Measurements from ENCODE around the gene TREM1.

DNA sequence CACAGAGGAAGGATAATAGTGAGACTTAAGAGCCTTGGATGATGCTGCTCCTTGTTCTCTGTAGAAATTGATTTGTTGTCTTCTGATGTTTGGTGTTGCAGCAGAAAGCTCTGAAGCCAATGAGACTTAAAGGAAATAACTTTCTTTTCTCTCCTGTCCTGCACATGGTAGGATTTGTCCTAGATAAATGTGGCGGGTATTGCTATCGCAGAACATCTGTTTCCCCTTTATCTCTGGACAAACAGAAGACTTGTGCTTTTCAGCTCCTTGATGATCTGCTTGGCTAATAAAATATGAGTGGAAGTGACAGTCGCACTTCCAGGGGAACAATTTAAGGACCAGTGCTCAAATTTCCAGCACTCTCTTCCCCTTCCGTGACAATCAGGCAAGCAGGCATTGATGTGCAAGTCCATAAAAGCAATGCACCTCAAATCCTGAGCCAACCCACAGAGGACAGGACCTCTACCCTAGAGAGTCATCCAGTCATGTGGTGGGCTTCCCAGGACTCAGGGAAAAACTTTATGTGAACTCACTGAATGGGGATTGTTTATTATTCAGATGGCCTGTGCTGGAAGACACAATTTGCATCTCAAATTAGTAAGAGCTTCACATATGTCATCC, 39.1 kb upstream of the TREM1 start:
- TF ChIP-seq, protein P1, sequence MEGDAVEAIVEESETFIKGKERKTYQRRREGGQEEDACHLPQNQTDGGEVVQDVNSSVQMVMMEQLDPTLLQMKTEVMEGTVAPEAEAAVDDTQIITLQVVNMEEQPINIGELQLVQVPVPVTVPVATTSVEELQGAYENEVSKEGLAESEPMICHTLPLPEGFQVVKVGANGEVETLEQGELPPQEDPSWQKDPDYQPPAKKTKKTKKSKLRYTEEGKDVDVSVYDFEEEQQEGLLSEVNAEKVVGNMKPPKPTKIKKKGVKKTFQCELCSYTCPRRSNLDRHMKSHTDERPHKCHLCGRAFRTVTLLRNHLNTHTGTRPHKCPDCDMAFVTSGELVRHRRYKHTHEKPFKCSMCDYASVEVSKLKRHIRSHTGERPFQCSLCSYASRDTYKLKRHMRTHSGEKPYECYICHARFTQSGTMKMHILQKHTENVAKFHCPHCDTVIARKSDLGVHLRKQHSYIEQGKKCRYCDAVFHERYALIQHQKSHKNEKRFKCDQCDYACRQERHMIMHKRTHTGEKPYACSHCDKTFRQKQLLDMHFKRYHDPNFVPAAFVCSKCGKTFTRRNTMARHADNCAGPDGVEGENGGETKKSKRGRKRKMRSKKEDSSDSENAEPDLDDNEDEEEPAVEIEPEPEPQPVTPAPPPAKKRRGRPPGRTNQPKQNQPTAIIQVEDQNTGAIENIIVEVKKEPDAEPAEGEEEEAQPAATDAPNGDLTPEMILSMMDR (IDR thresholded peaks at IDR 0.05): no peak
- no peak for TF ChIP-seq POLR2AphosphoS5 (IDR thresholded peaks at IDR 0.05)
- TF ChIP-seq POLR2A (IDR thresholded peaks at IDR 0.05): no peak
- TF ChIP-seq EP300 (IDR thresholded peaks at IDR 0.05): no peak

Data from sigmoid colon (tissue), 4 donors.